SJCRH30 (cell line): ENCODE data around the gene CNMD. TPM values are rescaled to one million over a fixed set of nuclear protein-coding genes. Genes with fewer than 3 reads are reported as not detected.
A peak's percentile ranks its signal among the peaks of the same experiment; 100 is the strongest.
"Not testable (repeated sequence)": the region's sequence is repeated elsewhere in the genome, so short reads cannot be mapped to it uniquely, and the experiment has no call there.

Source experiments
- DNase-seq, 2 experiments: peaks; one replicate each; pipeline ENCODE4 v3.0.0-alpha.2; 2015 to 2020
- H3K27ac ChIP-seq: fragments of 250-450 bp; sonication (Bioruptor Pico); 2 replicates; pipeline ENCODE4 v1.5.1; 2020; ENCODE audit warnings: mild to moderate bottlenecking, moderate library complexity
- H3K27me3 ChIP-seq: fragments of 250-450 bp; sonication (Bioruptor Pico); 2 replicates; pipeline ENCODE4 v1.5.1; 2020; ENCODE audit warnings: mild to moderate bottlenecking, moderate library complexity
- H3K36me3 ChIP-seq: fragments of 250-450 bp; sonication (Bioruptor Pico); 2 replicates; pipeline ENCODE4 v1.5.1; 2020; ENCODE audit warnings: mild to moderate bottlenecking, moderate library complexity
- H3K4me1 ChIP-seq: fragments of 250-450 bp; sonication (Bioruptor Pico); 2 replicates; pipeline ENCODE4 v1.5.1; 2020; ENCODE audit warnings: mild to moderate bottlenecking, moderate library complexity
- H3K4me3 ChIP-seq: fragments of 250-450 bp; sonication (Bioruptor Pico); 2 replicates; pipeline ENCODE4 v1.5.1; 2020; ENCODE audit warnings: mild to moderate bottlenecking, moderate library complexity
- H3K9me3 ChIP-seq: fragments of 250-450 bp; sonication (Bioruptor Pico); replicated peaks from 2 replicates; pipeline ENCODE4 v1.5.1; 2020; ENCODE audit warnings: mild to moderate bottlenecking, moderate library complexity
- total RNA-seq: library from RNA; depleted of rRNA; stranded (reverse); fragments of >200 nt; shearing (Covaris generic); gene quantifications from 2 replicates; pipeline ENCODE4 v1.2.3, GENCODE V29; 2014

Gene CNMD
- total RNA-seq, 1 experiment from 2014 or later: not detected

GRCh38 chr13:52726258-52726657, 13.4 kb downstream of the CNMD start:
- Histone ChIP-seq H3K27me3 (no peaks in the 10 kb centered on the region), H3K9me3 (no peaks in the 10 kb centered on the region), H3K4me3 (no peak overlapping the region), H3K36me3 (no peaks in the 10 kb centered on the region), H3K4me1 (peaks cover 21% of the 10 kb centered on the region), H3K27ac (no peak overlapping the region)
- DNase-seq: no peak

GRCh38 chr13:52725302-52725701, 14.3 kb downstream of the CNMD start:
- Histone ChIP-seq H3K4me1 (peaks cover 21% of the 10 kb centered on the region), H3K27ac (no peak overlapping the region), H3K27me3 (no peaks in the 10 kb centered on the region), H3K9me3 (no peaks in the 10 kb centered on the region), H3K4me3 (no peak overlapping the region), H3K36me3 (no peaks in the 10 kb centered on the region)
- no peak for DNase-seq

- no peak overlapping the region for H3K4me3 ChIP-seq
- peak overlapping the region; percentile 44 for H3K27ac ChIP-seq
- H3K36me3 ChIP-seq: no peaks in the 10 kb centered on the region
- no peaks in the 10 kb centered on the region for H3K27me3 ChIP-seq
- DNase-seq: peak; percentile 63 to 70
- peaks cover 4% of the 10 kb centered on the region; the same call in 1 of the 2 replicates for H3K9me3 ChIP-seq
- H3K4me1 ChIP-seq: peaks cover 17% of the 10 kb centered on the region
Observed at GRCh38 chr13:52723181-52723580, 16.4 kb downstream of the CNMD start.

- not testable (repeated sequence) for H3K27me3 ChIP-seq, H3K27ac ChIP-seq, DNase-seq, H3K36me3 ChIP-seq, H3K9me3 ChIP-seq, H3K4me3 ChIP-seq
- H3K4me1 ChIP-seq: peaks cover 17% of the 10 kb centered on the region
Observed at GRCh38 chr13:52721356-52721755, 18.3 kb downstream of the CNMD start.

- H3K27ac ChIP-seq, H3K27me3 ChIP-seq, H3K36me3 ChIP-seq, DNase-seq, H3K4me3 ChIP-seq, H3K9me3 ChIP-seq: not testable (repeated sequence)
- H3K4me1 ChIP-seq: peaks cover 17% of the 10 kb centered on the region
Observed at GRCh38 chr13:52720904-52721303, 18.7 kb downstream of the CNMD start.

- Histone ChIP-seq H3K27me3 (no peaks in the 10 kb centered on the region), H3K4me3 (no peak overlapping the region), H3K27ac (no peak overlapping the region), H3K4me1 (peaks cover 21% of the 10 kb centered on the region), H3K36me3 (no peaks in the 10 kb centered on the region), H3K9me3 (no peaks in the 10 kb centered on the region; the same call in 1 of the 2 replicates)
- no peak for DNase-seq
Observed at GRCh38 chr13:52713894-52714293, 25.7 kb downstream of the CNMD start.

- no peaks in the 10 kb centered on the region; the same call in 1 of the 2 replicates for H3K9me3 ChIP-seq
- H3K27ac ChIP-seq: no peak overlapping the region
- no peaks in the 10 kb centered on the region for H3K27me3 ChIP-seq
- peaks cover 21% of the 10 kb centered on the region for H3K4me1 ChIP-seq
- no peaks in the 10 kb centered on the region for H3K36me3 ChIP-seq
- H3K4me3 ChIP-seq: no peak overlapping the region
- DNase-seq: no peak
Observed at GRCh38 chr13:52712385-52712784, 27.2 kb downstream of the CNMD start.

- H3K4me1 ChIP-seq: peaks cover 21% of the 10 kb centered on the region
- peak; percentile 76 to 82 for DNase-seq
- no peak overlapping the region for H3K4me3 ChIP-seq
- H3K9me3 ChIP-seq: no peaks in the 10 kb centered on the region; the same call in 1 of the 2 replicates
- H3K27me3 ChIP-seq: no peaks in the 10 kb centered on the region
- peak overlapping the region; percentile 2; the same call in 1 of the 2 replicates for H3K27ac ChIP-seq
- H3K36me3 ChIP-seq: no peaks in the 10 kb centered on the region
Observed at GRCh38 chr13:52711286-52711685, 28.3 kb downstream of the CNMD start.

GRCh38 chr13:52708266-52708665, 31.4 kb downstream of the CNMD start:
- not testable (repeated sequence) for H3K36me3 ChIP-seq, DNase-seq, H3K9me3 ChIP-seq, H3K27ac ChIP-seq, H3K4me3 ChIP-seq, H3K27me3 ChIP-seq
- peaks cover 25% of the 10 kb centered on the region for H3K4me1 ChIP-seq

GRCh38 chr13:52707375-52707774, 32.2 kb downstream of the CNMD start:
- Histone ChIP-seq H3K4me1 (peaks cover 22% of the 10 kb centered on the region), H3K27ac (no peak overlapping the region), H3K27me3 (no peaks in the 10 kb centered on the region), H3K4me3 (no peak overlapping the region), H3K9me3 (no peaks in the 10 kb centered on the region), H3K36me3 (no peaks in the 10 kb centered on the region)
- peak in 1 of 2 experiments; percentile 44 for DNase-seq

- no peaks in the 10 kb centered on the region for H3K27me3 ChIP-seq
- DNase-seq: no peak
- H3K36me3 ChIP-seq: no peaks in the 10 kb centered on the region
- peaks cover 10% of the 10 kb centered on the region for H3K4me1 ChIP-seq
- no peaks in the 10 kb centered on the region for H3K9me3 ChIP-seq
- H3K27ac ChIP-seq: no peak overlapping the region
- no peak overlapping the region for H3K4me3 ChIP-seq
Observed at GRCh38 chr13:52706081-52706480, 33.5 kb downstream of the CNMD start.

- Histone ChIP-seq H3K27me3 (no peaks in the 10 kb centered on the region), H3K27ac (no peak overlapping the region), H3K9me3 (no peaks in the 10 kb centered on the region), H3K4me3 (no peak overlapping the region), H3K36me3 (no peaks in the 10 kb centered on the region), H3K4me1 (peaks cover 4% of the 10 kb centered on the region)
- DNase-seq: peak in 1 of 2 experiments; percentile 20
Observed at GRCh38 chr13:52703482-52703881, 36.1 kb downstream of the CNMD start.

- Histone ChIP-seq H3K27ac (no peak overlapping the region), H3K4me1 (peaks cover 4% of the 10 kb centered on the region), H3K9me3 (no peaks in the 10 kb centered on the region), H3K4me3 (no peak overlapping the region), H3K27me3 (no peaks in the 10 kb centered on the region), H3K36me3 (no peaks in the 10 kb centered on the region)
- no peak for DNase-seq
Observed at GRCh38 chr13:52701728-52702465, 37.7 kb downstream of the CNMD start.

- Histone ChIP-seq H3K27me3 (no peaks in the 10 kb centered on the region), H3K36me3 (peaks cover 4% of the 10 kb centered on the region; the same call in 1 of the 2 replicates), H3K9me3 (no peaks in the 10 kb centered on the region), H3K4me1 (no peaks in the 10 kb centered on the region), H3K4me3 (no peak overlapping the region), H3K27ac (no peak overlapping the region)
- DNase-seq: no peak
Observed at GRCh38 chr13:52696566-52696965, 43.1 kb downstream of the CNMD start.

- no peak overlapping the region for H3K27ac ChIP-seq
- peaks cover 7% of the 10 kb centered on the region; the same call in 1 of the 2 replicates for H3K36me3 ChIP-seq
- no peaks in the 10 kb centered on the region for H3K27me3 ChIP-seq
- no peak for DNase-seq
- no peak overlapping the region for H3K4me3 ChIP-seq
- no peaks in the 10 kb centered on the region for H3K4me1 ChIP-seq
- no peaks in the 10 kb centered on the region for H3K9me3 ChIP-seq
Observed at GRCh38 chr13:52695856-52696255, 43.8 kb downstream of the CNMD start.

GRCh38 chr13:52686376-52686775, 53.2 kb downstream of the CNMD start:
- Histone ChIP-seq H3K9me3 (peaks cover 3% of the 10 kb centered on the region; the same call in 1 of the 2 replicates), H3K36me3 (peaks cover 40% of the 10 kb centered on the region), H3K4me3 (no peak overlapping the region), H3K27ac (no peak overlapping the region), H3K27me3 (no peaks in the 10 kb centered on the region), H3K4me1 (0 out of 2 replicates have a peak, but pooled peaks cover 4% of the 10 kb centered on the region)
- no peak for DNase-seq
